Thyroid gland (tissue), 4 donors: Measurements from ENCODE around the gene RPL27A.

ENCODE experiments used
- POLR2A ChIP-seq, 2 donors: fragments of 450-650 bp; IDR thresholded peaks; one replicate each; pipeline ENCODE4 v1.6.1; 2017; ENCODE audit warnings: antibody characterized with exemption in 2 of 2, mild to moderate bottlenecking in 2 of 2, moderate library complexity in 1 of 2
- TF ChIP-seq, protein P1 (sequence below), 6 experiments: fragments of 200-600 bp in 3 of 6; fragments of 450-650 bp in 3 of 6; sonication (generic) in 3 of 6; IDR thresholded peaks; one replicate each; pipeline ENCODE4 v1.5.1; 2016 to 2019; ENCODE audit warnings: antibody characterized with exemption in 6 of 6, mild to moderate bottlenecking in 2 of 6, inconsistent platforms in 1 of 6, moderate library complexity in 1 of 6

DNA sequence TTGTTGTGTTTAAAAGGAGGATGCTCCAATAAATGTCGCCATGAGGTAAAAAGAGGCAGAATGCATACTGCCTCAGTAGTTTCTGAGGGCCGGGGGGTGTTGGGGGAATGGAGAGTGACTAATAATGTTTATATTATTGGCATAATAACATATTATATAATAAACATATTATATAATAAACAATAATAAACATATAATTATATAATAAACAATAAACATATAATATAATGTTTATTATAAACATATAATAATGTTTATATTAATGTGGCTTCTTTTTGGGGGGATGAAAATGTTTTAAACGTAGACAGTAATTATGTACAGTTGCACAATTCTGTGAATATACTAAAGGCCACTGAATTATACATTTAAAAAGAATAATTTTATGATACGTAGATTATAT is 35.7 kb upstream of the RPL27A start:
- TF ChIP-seq, protein P1, sequence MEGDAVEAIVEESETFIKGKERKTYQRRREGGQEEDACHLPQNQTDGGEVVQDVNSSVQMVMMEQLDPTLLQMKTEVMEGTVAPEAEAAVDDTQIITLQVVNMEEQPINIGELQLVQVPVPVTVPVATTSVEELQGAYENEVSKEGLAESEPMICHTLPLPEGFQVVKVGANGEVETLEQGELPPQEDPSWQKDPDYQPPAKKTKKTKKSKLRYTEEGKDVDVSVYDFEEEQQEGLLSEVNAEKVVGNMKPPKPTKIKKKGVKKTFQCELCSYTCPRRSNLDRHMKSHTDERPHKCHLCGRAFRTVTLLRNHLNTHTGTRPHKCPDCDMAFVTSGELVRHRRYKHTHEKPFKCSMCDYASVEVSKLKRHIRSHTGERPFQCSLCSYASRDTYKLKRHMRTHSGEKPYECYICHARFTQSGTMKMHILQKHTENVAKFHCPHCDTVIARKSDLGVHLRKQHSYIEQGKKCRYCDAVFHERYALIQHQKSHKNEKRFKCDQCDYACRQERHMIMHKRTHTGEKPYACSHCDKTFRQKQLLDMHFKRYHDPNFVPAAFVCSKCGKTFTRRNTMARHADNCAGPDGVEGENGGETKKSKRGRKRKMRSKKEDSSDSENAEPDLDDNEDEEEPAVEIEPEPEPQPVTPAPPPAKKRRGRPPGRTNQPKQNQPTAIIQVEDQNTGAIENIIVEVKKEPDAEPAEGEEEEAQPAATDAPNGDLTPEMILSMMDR (IDR thresholded peaks at IDR 0.05), result no peak
- TF ChIP-seq POLR2A (IDR thresholded peaks at IDR 0.05), result no peak
